ENCODE data around the gene CFAP91.
"Not testable (repeated sequence)": the region's sequence is repeated elsewhere in the genome, so short reads cannot be mapped to it uniquely, and the experiment has no call there.

The CFAP91 gene

DNA sequence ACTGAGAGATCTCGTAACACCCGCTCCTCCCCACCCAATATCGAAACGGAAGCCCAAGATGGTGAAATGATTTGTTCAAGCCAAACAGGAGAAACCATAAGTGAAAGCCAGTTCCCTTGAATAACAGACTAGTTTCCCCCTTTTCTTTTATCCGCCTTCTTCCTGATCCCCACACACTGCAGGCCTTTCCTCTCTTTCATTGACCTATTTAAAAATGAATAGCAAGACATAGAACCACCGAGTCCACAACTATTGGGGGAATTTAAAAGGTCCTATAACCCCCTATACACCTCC, 25.2 kb upstream of the CFAP91 start:
- DNase-seq (ENCODE audit: low read depth) = no peak

DNA sequence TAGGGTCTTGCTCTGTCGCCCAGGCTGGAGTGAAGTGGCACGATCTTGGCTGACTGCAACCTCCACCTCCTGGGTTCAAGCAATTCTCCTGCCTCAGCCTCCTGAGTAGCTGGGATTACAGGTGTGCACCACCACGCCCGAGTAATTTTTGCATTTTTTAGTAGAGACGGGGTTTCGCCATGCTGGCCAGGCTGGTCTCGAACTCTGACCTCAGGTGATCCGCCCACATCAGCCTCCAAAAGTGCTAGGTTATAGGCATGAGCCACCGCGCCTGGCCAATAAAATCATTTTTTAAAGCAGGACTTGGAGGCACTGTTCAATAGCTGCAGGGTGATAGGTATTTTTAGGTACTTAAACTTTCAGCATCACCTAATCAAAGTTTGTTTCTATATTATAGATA, 24.6 kb upstream of the CFAP91 start:
- DNase-seq (ENCODE audit: low read depth) = not testable (repeated sequence)

- DNase-seq (ENCODE audit: low read depth) = no peak
Observed at GRCh38 chr3:119679874-119680273, 22.9 kb upstream of the CFAP91 start.

DNA sequence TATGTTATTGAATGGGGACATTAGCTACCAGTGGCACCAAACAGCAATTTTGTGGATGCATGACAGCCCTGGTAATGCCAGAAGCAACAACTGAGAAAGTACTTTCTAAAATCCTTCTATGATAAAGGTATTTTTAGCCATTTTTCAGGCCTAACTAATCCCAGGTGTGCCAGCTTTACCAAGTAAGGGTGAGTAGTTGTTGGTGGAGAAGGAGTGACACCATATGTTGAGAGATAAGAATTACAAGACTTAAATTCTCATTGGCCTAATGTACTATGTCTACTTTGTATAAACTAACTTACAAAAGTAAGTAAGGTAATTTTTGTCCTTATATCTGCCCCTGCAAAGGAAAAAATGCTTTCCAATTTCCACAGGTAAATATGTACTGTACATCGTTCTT, 21.5 kb upstream of the CFAP91 start:
- no peak for DNase-seq (ENCODE audit: low read depth)

- no peak for DNase-seq (ENCODE audit: low read depth)
Observed at GRCh38 chr3:119683421-119683820, 19.4 kb upstream of the CFAP91 start.

DNA sequence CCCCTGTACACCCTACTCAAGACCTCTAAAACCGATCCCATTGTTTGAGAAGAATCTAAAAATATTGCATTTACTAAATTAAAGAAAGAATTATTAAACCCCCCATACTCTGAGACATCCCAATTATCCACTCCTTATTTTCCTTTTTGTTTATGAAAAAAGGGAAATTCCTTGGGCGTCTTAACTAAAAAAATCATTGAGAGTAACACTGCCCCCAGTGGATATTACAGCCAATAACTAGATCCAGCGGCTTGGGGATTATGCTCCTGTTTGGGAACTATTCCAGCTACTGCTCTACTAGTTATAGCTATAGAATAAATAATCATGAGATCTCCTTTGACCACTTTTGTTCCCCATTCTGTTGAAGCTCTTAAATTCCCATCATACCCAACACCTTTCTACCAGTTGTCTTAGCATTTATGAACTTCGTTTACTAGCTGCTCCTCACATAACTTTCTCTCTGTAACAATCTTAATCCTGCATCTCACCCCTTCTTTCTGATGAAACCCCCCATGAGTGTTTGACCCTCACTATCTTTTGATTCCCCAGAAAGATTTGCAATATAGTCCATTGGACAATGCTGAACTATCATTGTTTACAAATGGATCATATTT, 12.7 kb upstream of the CFAP91 start:
- DNase-seq (ENCODE audit: low read depth) = no peak

DNA sequence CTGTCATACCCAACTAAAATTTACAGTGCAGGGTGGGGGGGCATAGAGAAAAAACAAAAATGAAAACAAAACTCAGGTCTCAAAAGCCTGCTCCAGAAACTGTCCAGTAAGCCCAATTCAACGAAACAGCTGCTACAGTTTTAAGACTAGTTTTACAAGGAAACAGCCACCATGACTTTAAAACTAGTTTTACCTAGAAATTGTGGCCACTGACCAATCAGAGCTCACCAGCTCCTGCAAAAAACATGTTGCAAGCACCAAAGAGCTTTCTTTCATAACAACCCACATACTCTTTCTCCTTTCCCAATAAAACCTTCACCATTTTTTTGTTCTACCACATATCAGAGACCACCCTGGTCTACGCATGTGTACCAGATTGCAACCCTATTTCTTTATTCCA, 7.3 kb upstream of the CFAP91 start:
- no peak for DNase-seq (ENCODE audit: low read depth)

GRCh38 chr3:119697394-119697793, 5.4 kb upstream of the CFAP91 start:
- no peak for DNase-seq (ENCODE audit: low read depth)

DNA sequence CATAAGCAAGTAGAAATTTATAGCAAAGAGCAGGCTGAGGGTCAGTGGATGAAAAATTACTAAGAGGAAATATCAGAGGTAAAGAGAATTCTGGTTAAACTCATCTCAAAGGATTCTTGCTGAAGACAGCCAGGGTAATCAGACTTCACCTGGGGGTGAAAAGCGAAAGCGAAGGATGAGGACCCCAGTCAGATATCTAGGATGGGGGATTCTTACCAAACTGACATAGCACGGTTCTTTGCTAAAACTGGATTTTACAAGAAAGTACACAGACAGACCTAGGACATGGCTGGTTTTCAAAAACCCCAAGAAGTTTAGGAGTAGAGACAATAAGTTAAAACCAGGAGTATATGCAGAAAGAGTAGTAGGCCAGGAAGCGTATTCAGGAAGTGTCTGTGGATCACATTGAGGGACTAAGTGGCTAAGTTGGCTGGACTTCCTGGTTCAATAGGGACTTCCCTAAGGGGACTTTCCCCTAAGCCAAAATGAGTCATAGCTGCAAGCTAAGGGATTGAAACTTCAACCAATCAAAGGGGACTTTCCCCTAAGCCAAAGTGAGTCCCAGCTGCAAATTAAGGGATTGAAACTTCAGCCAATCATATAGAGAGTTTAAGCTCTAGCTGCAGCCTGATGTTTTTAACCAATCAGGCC, 2.4 kb upstream of the CFAP91 start:
- no peak for DNase-seq (ENCODE audit: low read depth)

- DNase-seq (ENCODE audit: low read depth) = no peak
Observed at GRCh38 chr3:119700920-119701734, 1.7 kb upstream of the CFAP91 start.

DNA sequence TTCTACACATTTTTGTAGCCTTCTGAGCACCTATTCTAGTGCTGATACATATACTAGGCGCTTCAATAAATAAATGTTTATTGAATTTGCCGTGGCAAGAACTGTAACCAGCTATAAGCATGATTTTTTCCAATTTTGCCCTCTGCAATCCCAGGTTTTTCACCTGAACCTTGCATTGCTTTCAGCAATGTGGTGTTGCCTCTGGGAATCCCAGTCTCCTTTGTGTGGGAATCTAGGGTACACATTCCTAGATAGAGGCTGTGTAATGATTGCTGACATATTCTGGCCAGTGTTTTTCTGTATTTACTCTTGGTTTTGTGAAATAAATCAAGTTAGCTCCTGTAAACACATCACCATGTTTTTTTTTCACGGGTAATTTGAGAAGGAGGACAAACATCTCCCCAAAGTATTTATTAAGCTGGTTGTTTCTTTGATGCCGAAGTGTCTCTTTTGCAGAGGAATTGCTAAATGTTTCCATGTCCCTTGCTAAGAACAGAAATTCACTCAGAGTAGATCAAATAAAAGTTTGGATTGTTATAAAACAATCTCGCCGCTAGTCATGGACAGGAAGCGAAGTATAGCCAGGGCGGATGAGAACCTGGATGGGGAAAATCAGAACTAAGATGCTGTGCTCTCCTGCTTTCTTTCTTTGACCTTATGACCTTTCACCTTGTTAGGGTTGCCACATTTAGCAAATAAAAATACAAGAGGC, 1.2 kb downstream of the CFAP91 start:
- DNase-seq (ENCODE audit: low read depth) = no peak

- DNase-seq (ENCODE audit: low read depth) = no peak
Observed at GRCh38 chr3:119715105-119715504, 12.3 kb downstream of the CFAP91 start.

DNA sequence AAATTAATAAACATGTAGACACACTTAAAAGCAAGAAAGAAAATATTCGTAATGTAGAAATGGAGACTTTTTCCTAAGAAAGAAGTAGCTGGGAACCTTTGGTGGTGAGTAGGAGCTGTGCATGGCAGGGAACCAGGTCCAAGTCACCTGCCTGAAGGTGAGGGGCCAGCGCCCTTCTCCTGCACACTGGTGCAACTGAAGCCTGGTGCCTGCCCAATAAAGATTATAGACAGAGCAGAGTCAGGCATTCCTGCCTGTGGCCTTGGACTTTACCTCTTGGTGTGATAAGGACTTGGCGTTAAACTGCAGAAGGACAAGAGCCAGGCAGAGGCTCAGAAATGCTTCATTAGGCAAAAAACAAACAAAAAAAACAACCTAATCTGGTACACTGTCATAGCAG, 14.2 kb downstream of the CFAP91 start:
- no peak for DNase-seq (ENCODE audit: low read depth)

DNA sequence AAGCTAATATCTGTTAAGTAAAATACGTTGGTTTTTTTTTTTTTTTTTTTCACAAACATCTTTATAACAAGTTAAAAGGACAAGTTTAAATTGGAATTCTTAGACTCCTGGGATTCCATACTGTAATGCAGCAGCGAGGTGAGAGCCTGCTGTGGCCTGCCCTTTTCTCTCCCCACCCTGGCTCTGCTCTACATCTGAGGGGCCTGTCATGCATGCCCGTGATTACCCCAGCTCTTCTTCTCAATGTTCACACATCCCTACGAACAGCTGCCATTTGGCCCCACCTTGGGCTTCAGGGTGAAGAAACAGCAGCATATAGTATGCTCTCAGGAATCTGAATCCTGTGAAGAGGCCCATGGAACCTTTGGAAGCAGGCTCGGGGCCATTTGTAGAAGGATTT, 14.7 kb downstream of the CFAP91 start:
- DNase-seq (ENCODE audit: low read depth) = no peak

DNA sequence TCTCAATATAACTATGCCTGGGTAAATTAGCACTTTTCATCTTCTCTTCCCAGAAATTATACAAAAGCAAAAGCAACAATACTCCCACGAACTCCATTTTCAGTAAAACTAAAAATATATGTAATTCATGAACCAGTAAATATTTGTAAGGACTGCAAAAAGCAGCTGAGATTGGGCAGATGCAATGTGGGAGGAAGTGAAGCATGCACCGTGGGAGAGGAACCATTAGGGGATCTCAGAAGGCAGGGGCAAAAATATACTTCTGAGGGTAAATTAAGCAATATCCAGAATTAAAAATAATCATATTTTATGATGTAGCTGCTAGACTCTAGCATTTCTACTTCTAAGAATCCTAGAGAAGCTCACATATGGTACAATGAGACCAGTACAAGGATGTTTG, 20.2 kb downstream of the CFAP91 start:
- no peak for DNase-seq (ENCODE audit: low read depth)

GRCh38 chr3:119726909-119727308, 24.1 kb downstream of the CFAP91 start:
- no peak for DNase-seq (ENCODE audit: low read depth)

DNA sequence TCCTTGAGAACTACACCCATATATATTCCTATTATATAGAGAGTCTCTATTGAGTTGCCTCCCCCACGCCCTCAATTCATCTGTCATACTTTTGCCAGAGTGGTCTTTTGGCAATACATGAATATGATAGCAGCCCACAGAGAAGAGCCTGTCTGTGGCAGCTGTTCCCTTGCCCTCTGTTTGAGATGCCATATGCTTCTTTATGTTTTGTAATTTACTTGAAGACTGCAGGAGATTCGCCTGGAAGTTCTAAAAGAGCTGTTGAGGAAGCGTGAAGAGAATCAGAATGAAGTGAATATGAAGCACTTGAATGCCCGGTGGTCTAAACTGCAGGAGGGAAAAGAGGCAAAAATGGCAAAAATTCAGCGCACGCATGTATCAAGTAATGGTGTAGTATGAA, 27.2 kb downstream of the CFAP91 start:
- DNase-seq (ENCODE audit: low read depth) = no peak

DNA sequence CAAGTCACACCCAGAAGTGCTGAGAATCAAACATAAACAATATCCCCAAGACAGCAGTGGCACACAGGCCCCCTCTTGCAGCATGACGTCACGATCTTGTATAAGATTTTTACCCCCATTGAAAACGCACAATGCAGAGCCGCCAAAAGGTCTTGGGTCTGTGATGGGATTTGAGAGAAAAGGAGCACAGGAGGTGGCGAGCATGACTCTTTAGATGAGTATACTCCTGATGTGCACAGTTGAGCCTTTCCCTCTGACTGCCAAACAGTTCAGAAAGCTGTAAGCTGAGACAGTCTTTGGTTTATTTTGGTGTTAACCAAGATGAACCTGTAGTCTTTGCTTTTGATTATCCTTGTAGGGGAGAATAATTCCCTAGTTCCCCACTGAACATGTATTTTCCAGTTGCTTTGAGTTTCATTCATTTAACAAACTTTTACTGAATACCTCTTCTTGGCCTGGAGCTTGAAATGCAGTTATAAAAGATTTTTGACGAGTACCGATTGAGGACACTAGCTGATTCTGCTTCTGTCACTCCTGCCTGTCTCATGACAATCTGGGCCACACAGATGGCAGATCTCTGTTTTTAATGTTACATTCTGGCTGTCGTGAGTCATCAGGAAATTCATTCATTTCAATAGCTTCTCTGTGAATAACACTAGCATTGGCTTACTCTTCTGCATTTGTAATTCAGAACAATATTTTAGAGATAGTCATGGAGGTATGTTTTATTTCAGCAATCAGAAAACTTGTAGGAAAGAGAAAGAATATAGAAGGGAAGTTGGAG, 28.9 kb downstream of the CFAP91 start:
- DNase-seq (ENCODE audit: low read depth) = peak; percentile 20

GRCh38 chr3:119733812-119734211, 31.0 kb downstream of the CFAP91 start:
- DNase-seq (ENCODE audit: low read depth) = no peak

DNA sequence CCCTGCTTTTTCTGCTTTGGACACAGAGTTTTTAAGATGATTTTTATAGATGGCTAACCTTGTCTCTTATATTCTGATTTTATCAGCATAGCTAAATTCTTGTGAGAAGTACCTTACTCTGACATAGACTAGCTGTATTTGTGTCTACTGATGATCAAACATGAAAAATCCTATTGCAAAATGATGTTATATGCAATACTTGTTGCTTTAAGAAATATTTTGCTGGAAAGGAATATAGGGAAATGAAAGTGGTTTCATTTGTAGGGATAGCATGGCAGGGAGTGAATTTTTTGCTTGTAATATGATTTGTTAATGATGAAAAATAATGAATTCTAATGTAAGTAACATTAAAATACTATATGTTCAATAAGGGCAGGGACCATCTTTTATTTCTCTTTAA, 35.9 kb downstream of the CFAP91 start:
- DNase-seq (ENCODE audit: low read depth) = no peak

DNA sequence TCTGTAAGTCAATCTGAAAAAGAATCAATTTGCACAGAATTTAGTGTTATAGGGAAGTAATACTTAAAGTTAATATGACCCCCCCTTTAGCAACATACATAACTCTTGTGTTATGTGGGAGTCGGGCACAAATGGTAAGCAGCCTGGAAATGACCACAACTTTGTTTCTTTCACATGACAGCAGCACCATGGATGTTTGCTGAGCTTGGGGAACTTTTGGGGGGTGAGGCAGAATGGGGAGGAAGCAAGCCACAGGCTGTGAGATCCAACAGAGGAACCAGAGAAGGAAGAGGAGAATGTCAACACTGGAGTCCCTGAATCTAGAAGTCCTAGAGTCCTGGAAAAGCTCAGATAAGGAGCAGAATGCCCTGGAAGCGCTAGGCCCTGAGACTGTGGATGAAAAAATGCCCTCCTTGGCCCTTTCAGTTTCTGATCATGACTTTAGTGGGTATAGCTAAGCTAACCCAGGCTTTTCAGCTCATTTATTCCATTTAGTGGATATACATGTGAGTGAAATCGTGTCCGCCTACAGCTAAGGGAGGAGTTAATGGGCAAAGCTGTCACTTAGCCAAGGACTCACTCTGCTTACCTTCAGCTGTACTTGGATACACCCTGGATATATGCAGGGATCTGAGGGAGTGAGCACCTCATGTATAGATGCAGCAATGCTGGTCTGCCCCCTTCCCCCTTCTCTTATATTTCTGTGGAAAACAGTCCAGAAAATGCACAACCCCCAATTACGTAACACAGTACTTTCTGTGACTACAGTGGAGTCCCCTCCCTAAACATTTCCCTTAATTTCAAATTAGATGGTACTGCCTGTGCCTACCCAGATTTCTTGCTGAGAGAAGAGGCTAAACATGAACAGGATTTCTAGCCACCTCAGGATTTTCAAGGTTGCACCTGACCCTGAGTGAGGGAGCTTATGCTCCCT, 39.1 kb downstream of the CFAP91 start:
- DNase-seq (ENCODE audit: low read depth) = no peak
